Measurements from ENCODE around the gene MAU2. TPM values are rescaled to one million over a fixed set of nuclear protein-coding genes. Genes with fewer than 3 reads are reported as not detected.

MAU2 gene
- total and polyA plus RNA-seq, 2 of the 13 experiments (the other 11 are each of a cell fraction or from before 2014, with no cell fraction given) = 16.8 to 33.8 TPM

DNA sequence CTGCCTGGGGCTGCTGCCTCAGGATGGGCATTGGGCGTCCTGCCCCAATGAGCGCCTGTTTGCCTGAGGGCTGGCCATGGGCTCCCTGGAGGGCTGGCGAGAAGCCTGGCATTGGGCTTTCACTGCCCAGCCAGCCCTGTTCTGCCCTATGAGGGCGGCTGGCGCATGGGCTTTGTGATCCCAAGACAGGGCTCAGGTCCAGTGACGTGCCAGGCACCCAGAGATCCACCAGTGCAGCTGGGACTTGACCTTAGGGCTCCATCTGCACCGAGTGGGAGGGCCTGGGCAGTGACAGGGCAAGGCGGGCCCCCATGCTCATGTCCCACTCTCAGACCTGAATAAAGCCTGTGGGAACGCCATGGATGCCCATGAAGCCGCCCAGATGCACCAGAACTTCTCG is 34.3 kb downstream of the MAU2 start:
- TF ChIP-seq FOXJ3 (CRISPR knock-in tag; IDR thresholded peaks at IDR 0.05; ENCODE audit: borderline replicate concordance) (no peak), ZNF781 (CRISPR knock-in tag; IDR thresholded peaks at IDR 0.05; ENCODE audit: borderline replicate concordance, not compliant biosample characterization) (no peak), GABPB1 (CRISPR knock-in tag; IDR thresholded peaks at IDR 0.05) (no peak), HBP1 (CRISPR knock-in tag; IDR thresholded peaks at IDR 0.05; ENCODE audit: low read depth) (no peak), IRF2 (CRISPR knock-in tag; IDR thresholded peaks at IDR 0.05) (no peak), ZNF556 (CRISPR knock-in tag; IDR thresholded peaks at IDR 0.05; ENCODE audit: borderline replicate concordance) (no peak), ZNF12 (CRISPR knock-in tag; IDR thresholded peaks at IDR 0.05) (no peak), ZNF501 (CRISPR knock-in tag; IDR thresholded peaks at IDR 0.05) (no peak), ATF7 (IDR thresholded peaks at IDR 0.05) (no peak), ATF7 (CRISPR knock-in tag; IDR thresholded peaks at IDR 0.05) (no peak), SNAI1 (CRISPR knock-in tag; IDR thresholded peaks at IDR 0.05; ENCODE audit: borderline replicate concordance) (no peak), ZFP1 (CRISPR knock-in tag; IDR thresholded peaks at IDR 0.05) (no peak), ZNF878 (CRISPR knock-in tag; IDR thresholded peaks at IDR 0.05) (no peak), ZNF543 (CRISPR knock-in tag; IDR thresholded peaks at IDR 0.05) (no peak), KDM5A (IDR thresholded peaks at IDR 0.05; ENCODE audit: borderline replicate concordance, low read length) (no peak), ZNF33B (CRISPR knock-in tag; IDR thresholded peaks at IDR 0.05) (no peak)
- TF ChIP-seq, protein P1, sequence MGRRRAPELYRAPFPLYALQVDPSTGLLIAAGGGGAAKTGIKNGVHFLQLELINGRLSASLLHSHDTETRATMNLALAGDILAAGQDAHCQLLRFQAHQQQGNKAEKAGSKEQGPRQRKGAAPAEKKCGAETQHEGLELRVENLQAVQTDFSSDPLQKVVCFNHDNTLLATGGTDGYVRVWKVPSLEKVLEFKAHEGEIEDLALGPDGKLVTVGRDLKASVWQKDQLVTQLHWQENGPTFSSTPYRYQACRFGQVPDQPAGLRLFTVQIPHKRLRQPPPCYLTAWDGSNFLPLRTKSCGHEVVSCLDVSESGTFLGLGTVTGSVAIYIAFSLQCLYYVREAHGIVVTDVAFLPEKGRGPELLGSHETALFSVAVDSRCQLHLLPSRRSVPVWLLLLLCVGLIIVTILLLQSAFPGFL (CRISPR knock-in tag; IDR thresholded peaks at IDR 0.05) = no peak
- TF ChIP-seq, protein P2, sequence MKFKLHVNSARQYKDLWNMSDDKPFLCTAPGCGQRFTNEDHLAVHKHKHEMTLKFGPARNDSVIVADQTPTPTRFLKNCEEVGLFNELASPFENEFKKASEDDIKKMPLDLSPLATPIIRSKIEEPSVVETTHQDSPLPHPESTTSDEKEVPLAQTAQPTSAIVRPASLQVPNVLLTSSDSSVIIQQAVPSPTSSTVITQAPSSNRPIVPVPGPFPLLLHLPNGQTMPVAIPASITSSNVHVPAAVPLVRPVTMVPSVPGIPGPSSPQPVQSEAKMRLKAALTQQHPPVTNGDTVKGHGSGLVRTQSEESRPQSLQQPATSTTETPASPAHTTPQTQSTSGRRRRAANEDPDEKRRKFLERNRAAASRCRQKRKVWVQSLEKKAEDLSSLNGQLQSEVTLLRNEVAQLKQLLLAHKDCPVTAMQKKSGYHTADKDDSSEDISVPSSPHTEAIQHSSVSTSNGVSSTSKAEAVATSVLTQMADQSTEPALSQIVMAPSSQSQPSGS (CRISPR knock-in tag; IDR thresholded peaks at IDR 0.05) = no peak
- no peak overlapping the region for H3K4me3 ChIP-seq (replicated peaks in 1 of 3; ENCODE audit: insufficient read depth in 1 of 3, low read depth in 2 of 3, low read length in 3 of 3)
- no peaks in the 10 kb centered on the region for H3K79me2 ChIP-seq (ENCODE audit: insufficient read depth, low read length)
- H4K20me1 ChIP-seq (ENCODE audit: insufficient read depth, low read length) = no peaks in the 10 kb centered on the region
- no peak overlapping the region for H3K27ac ChIP-seq (ENCODE audit: extremely low read length, insufficient read depth, low read length)
- BruUV-seq (replicated peaks) = no TSS peak
- ATAC-seq (no peak), DNase-seq (ENCODE audit: low spot score) (no peak), FAIRE-seq (no peak)
- no peak overlapping the region for H3K9ac ChIP-seq (ENCODE audit: insufficient read depth, low read depth, low read length)
- intact Hi-C loops (cut with micrococcal nuclease; ENCODE audit: unreplicated experiment) (no loop called here), in situ Hi-C loops (cut with HindIII; ENCODE audit: extremely low pct_ligation_motif_present, low pct_unique_long_range_greater_than_20kb) (no loop called here)
- no peaks in the 10 kb centered on the region for H3K9me3 ChIP-seq (ENCODE audit: low read length)
- ChIA-PET CTCF (ENCODE audit: low intra/inter-chr PET ratio, low total read pairs) (no interaction called here), POLR2A (no interaction called here)
- H3K36me3 ChIP-seq (replicated peaks in 1 of 2; ENCODE audit: control insufficient read depth in 1 of 2, insufficient read depth in 2 of 2, low read length in 2 of 2) = peaks cover 23 to 41% of the 10 kb centered on the region in 2 experiments; a peak in 4 of 5 replicates
- WGBS (ENCODE audit: low lambda C conversion rate) = no CpG with 5 or more reads among the region's 11 CpGs
- no peak overlapping the region for H3K4me2 ChIP-seq (ENCODE audit: low read depth, low read length)
- H3K27me3 ChIP-seq (ENCODE audit: control insufficient read depth in 1 of 2, insufficient read depth in 2 of 2, low read length in 2 of 2) = no peaks in the 10 kb centered on the region
- H2AFZ ChIP-seq (ENCODE audit: low read length) = no peak overlapping the region
- H3K4me1 ChIP-seq (ENCODE audit: insufficient read depth, low read length) = no peaks in the 10 kb centered on the region

Data from HepG2 (cell line).